Smooth muscle cell (in vitro differentiated cells): ENCODE measurements around the gene C16orf89. TPM values are rescaled to one million over a fixed set of nuclear protein-coding genes. Genes with fewer than 3 reads are reported as not detected.
"Not testable (repeated sequence)": the region's sequence is repeated elsewhere in the genome, so short reads cannot be mapped to it uniquely, and the experiment has no call there.

Source experiments
- DNase-seq: peaks from one replicate; lab custom pipeline; 2025; ENCODE audit not compliant: unreplicated experiment; lab: John Stamatoyannopoulos, UW
- H2AFZ ChIP-seq: fragments of 200-600 bp; sonication (generic); 2 replicates; pipeline ENCODE4 v1.6.0; 2016; ENCODE audit warnings: antibody characterized with exemption, low read depth, mild to moderate bottlenecking
- H3F3A ChIP-seq: fragments of 200-600 bp; sonication (generic); 2 replicates; pipeline ENCODE4 v1.6.0; 2017; ENCODE audit warnings: antibody characterized with exemption, low read depth
- H3K27ac ChIP-seq: fragments of 200-600 bp; sonication (generic); 2 replicates; pipeline ENCODE4 v1.5.1; 2016; ENCODE audit warnings: low read depth, mild to moderate bottlenecking
- H3K27me3 ChIP-seq: fragments of 200-600 bp; sonication (generic); 2 replicates; pipeline ENCODE4 v1.6.1; 2016; ENCODE audit warnings: low read depth, mild to moderate bottlenecking
- H3K36me3 ChIP-seq: fragments of 200-600 bp; sonication (generic); 2 replicates; pipeline ENCODE4 v1.5.1; 2016; ENCODE audit warnings: low read depth
- H3K4me1 ChIP-seq: fragments of 200-600 bp; sonication (generic); 2 replicates; pipeline ENCODE4 v1.5.1; 2016; ENCODE audit warnings: low read depth
- H3K4me2 ChIP-seq: fragments of 200-600 bp; sonication (generic); 2 replicates; pipeline ENCODE4 v1.6.0; 2016; ENCODE audit warnings: mild to moderate bottlenecking
- H3K4me3 ChIP-seq: fragments of 200-600 bp; sonication (generic); 2 replicates; pipeline ENCODE4 v1.5.1; 2016; ENCODE audit warnings: mild to moderate bottlenecking
- H3K79me2 ChIP-seq: fragments of 200-600 bp; sonication (generic); 2 replicates; pipeline ENCODE4 v1.6.0; 2016; ENCODE audit warnings: low read depth, mild to moderate bottlenecking
- H3K9ac ChIP-seq: fragments of 200-600 bp; sonication (generic); 2 replicates; pipeline ENCODE4 v1.6.0; 2016; ENCODE audit warnings: low read depth
- H3K9me3 ChIP-seq: fragments of 200-600 bp; sonication (generic); replicated peaks from 2 replicates; pipeline ENCODE4 v1.5.1; 2016; ENCODE audit warnings: low read depth
- H4K20me1 ChIP-seq: fragments of 200-600 bp; sonication (generic); 2 replicates; pipeline ENCODE4 v1.6.0; 2016; ENCODE audit warnings: low read depth
- WGBS: methylation state at CpG from one replicate; pipeline ENCODE4 v1.1.7; 2016; ENCODE audit warnings: low lambda C conversion rate; 5-methylcytosine and 5-hydroxymethylcytosine counted together
- polyA plus RNA-seq: library from polyadenylated mRNA; unstranded; fragments of >200 nt; fragmentation: Nextera tagmentation; extraction: Ambion mirVana; gene quantifications from 2 replicates; pipeline ENCODE4 v1.2.1, GENCODE V29; 2016
- total RNA-seq: library from RNA; depleted of rRNA; stranded (reverse); fragments of >200 nt; gene quantifications from 2 replicates; pipeline ENCODE4 v1.2.3, GENCODE V29; 2014
- TF ChIP-seq, protein P1 (sequence below): fragments of 200-600 bp; sonication (generic); IDR thresholded peaks from 2 replicates; pipeline ENCODE4 v1.5.1; 2017; ENCODE audit warnings: borderline replicate concordance, mild to moderate bottlenecking, antibody characterized with exemption; ENCODE audit not compliant: insufficient read depth, poor library complexity, severe bottlenecking

Gene C16orf89
- total and polyA plus RNA-seq, 2 experiments from 2014 or later, result not detected

DNA sequence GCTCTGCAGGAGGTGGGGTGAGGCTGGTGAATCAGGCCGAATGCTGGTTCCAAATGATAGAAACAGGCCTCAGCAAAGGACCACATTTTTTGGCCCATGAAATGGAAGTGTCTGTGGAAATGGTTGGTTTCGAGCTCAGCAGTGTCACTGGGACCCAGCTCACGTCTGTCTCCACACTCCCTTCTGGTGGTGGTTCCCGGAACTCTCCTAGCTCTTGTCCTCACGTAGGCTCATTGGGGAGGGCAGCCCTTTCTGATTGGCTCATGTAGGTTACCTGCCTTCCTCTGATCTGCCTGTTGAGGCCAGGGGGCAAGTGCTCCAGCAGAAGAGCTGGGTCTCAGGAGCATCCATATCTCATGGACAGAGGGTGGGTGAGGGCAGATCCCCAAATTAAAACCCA, 9.9 kb upstream of the C16orf89 start:
- Histone ChIP-seq H3K27ac (no peak overlapping the region), H3K27me3 (no peaks in the 10 kb centered on the region), H3K9me3 (no peaks in the 10 kb centered on the region), H3K4me3 (no peak overlapping the region), H3F3A (peaks cover 4% of the 10 kb centered on the region), H3K9ac (no peak overlapping the region), H3K4me2 (no peak overlapping the region), H2AFZ (no peak overlapping the region), H3K4me1 (peaks cover 3% of the 10 kb centered on the region), H3K36me3 (no peaks in the 10 kb centered on the region), H3K79me2 (peaks cover 4% of the 10 kb centered on the region), H4K20me1 (peaks cover 8% of the 10 kb centered on the region)
- WGBS, result 94% methylated on average over 5 of the region's 5 CpGs
- TF ChIP-seq, protein P1, sequence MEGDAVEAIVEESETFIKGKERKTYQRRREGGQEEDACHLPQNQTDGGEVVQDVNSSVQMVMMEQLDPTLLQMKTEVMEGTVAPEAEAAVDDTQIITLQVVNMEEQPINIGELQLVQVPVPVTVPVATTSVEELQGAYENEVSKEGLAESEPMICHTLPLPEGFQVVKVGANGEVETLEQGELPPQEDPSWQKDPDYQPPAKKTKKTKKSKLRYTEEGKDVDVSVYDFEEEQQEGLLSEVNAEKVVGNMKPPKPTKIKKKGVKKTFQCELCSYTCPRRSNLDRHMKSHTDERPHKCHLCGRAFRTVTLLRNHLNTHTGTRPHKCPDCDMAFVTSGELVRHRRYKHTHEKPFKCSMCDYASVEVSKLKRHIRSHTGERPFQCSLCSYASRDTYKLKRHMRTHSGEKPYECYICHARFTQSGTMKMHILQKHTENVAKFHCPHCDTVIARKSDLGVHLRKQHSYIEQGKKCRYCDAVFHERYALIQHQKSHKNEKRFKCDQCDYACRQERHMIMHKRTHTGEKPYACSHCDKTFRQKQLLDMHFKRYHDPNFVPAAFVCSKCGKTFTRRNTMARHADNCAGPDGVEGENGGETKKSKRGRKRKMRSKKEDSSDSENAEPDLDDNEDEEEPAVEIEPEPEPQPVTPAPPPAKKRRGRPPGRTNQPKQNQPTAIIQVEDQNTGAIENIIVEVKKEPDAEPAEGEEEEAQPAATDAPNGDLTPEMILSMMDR, result no peak
- DNase-seq, result no peak

DNA sequence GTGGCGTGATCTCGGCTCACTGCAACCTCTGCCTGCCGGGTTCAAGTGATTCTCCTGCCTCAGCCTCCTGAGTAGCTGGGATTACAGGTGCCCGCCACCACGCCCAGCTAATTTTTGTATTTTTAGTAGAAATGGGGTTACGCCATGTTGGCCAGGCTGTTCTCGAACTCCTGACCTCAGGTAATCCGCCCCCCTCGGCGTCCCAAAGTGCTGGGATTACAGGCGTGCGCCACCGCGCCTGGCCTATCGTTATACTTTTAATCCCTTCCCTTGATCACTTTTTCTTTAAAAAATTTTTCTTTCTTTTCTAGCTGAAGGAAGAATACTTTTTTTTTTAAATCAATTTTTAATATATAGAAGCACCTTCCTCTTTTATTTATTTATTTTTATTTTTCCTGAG, 8.0 kb upstream of the C16orf89 start:
- not testable (repeated sequence) for H3K27ac ChIP-seq, H3F3A ChIP-seq, H3K4me3 ChIP-seq, H3K27me3 ChIP-seq, H3K4me1 ChIP-seq, H2AFZ ChIP-seq, H3K9me3 ChIP-seq, H3K9ac ChIP-seq, H4K20me1 ChIP-seq, H3K79me2 ChIP-seq, DNase-seq, H3K36me3 ChIP-seq, H3K4me2 ChIP-seq
- WGBS, result 92% methylated on average over 15 of the region's 15 CpGs

DNA sequence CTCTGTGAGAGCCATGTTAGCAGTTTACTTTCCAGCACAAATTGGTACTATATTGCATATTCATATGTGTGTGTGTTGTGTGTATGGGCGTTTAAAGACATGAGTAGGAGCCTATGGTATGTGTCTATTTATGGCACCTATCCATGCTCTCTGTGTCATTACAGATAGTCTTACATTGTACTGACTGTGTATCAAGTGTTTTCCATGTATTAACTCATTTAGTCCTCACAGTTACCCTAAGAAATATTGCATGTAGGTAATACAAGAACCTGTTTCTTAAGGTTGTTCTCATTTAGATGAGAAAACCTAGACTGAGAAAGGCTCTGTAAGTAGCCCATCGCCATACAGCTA, 7.5 kb upstream of the C16orf89 start:
- no peak for DNase-seq
- TF ChIP-seq, protein P1, result no peak
- Histone ChIP-seq H3K27me3 (no peaks in the 10 kb centered on the region), H3K4me3 (no peak overlapping the region), H3K4me1 (peaks cover 3% of the 10 kb centered on the region), H3K9me3 (no peaks in the 10 kb centered on the region), H2AFZ (no peak overlapping the region), H3K4me2 (no peak overlapping the region), H4K20me1 (peaks cover 8% of the 10 kb centered on the region), H3K36me3 (no peaks in the 10 kb centered on the region), H3K9ac (no peak overlapping the region), H3K79me2 (peaks cover 4% of the 10 kb centered on the region), H3K27ac (no peak overlapping the region), H3F3A (peaks cover 4% of the 10 kb centered on the region)
- 86% methylated on average over 2 of the region's 2 CpGs for WGBS

DNA sequence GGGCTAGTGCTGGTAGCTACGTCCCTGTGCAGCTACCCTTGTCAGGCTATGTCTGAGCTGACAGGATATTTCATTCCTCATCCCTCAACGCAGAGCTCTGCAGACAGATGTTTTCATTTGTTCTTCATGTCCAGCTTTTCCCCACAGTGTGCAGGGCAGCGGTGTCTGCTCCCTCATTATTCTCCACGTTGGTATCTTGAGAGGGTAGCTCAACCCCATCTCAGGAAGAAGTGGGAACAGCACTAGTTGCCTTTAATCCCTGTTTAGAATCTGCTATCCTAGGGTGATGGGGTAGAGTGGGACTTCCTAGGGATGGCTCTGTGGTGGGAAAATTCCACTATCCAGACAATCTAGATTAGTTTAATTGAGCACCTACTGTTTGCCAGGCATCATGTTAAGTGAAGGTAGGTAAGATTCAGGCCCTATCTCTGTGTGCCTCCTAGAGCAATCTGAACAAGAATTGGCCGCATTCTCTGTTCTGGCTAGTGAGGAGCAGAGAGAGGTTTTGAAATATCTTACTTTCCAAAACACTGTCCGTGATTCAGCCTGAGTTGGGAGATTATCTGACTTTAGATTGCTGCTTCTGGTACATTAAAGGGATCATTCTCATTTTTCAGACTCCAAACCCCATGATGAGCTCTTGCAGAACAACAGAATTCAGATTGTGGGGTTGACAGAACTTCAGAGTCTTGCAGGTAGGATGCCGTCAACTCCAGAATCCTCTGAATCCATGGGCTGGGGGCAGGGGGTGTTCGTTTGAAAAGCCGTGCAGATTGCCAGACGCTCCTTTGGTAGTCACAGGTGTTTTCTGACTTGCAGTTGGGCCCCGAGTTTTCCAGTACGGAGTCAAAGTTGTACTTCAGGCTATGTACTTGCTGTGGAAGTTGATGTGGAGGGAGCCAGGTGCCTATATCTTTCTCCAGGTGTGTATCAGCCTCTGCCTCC, 6.8 kb upstream of the C16orf89 start:
- TF ChIP-seq, protein P1, result no peak
- no peaks in the 10 kb centered on the region for H3K9me3 ChIP-seq
- peaks cover 3% of the 10 kb centered on the region for H3K4me1 ChIP-seq
- H3K4me2 ChIP-seq, result peak overlapping the region; percentile 92
- no peak for DNase-seq
- WGBS, result 58% methylated on average over 12 of the region's 12 CpGs
- H2AFZ ChIP-seq, result peak overlapping the region; percentile 96
- H3K4me3 ChIP-seq, result peak overlapping the region; percentile 72
- peaks cover 8% of the 10 kb centered on the region for H4K20me1 ChIP-seq
- peaks cover 4% of the 10 kb centered on the region for H3K79me2 ChIP-seq
- peak overlapping the region; percentile 83 for H3K9ac ChIP-seq
- H3K27ac ChIP-seq, result peak overlapping the region; percentile 54
- no peaks in the 10 kb centered on the region for H3K36me3 ChIP-seq
- H3F3A ChIP-seq, result peaks cover 4% of the 10 kb centered on the region
- no peaks in the 10 kb centered on the region for H3K27me3 ChIP-seq
